Tibial nerve (tissue), 4 donors: ENCODE results near the gene OR2C1.

Experiments used
- CTCF ChIP-seq, 5 experiments: fragments of 200-600 bp in 3 of 5; fragments of 450-650 bp in 2 of 5; sonication (generic) in 3 of 5; IDR thresholded peaks; one replicate each; pipeline ENCODE4 v1.5.1; 2016 to 2019; ENCODE audit warnings: antibody characterized with exemption in 5 of 5, mild to moderate bottlenecking in 3 of 5, moderate library complexity in 2 of 5
- EP300 ChIP-seq, 2 donors: sonication (generic); formaldehyde crosslinking; IDR thresholded peaks; one replicate each; pipeline ENCODE4 v1.6.1; 2017; ENCODE audit warnings: antibody characterized with exemption in 2 of 2, mild to moderate bottlenecking in 1 of 2
- POLR2A ChIP-seq, 2 donors: fragments of 450-650 bp; IDR thresholded peaks; one replicate each; pipeline ENCODE4 v1.6.1; 2017; ENCODE audit warnings: antibody characterized with exemption in 2 of 2, mild to moderate bottlenecking in 2 of 2, moderate library complexity in 2 of 2

GRCh38 chr16:3346041-3346440, 9.6 kb upstream of the OR2C1 start:
- no peak for TF ChIP-seq CTCF (IDR thresholded peaks at IDR 0.05)
- no peak for TF ChIP-seq POLR2A (IDR thresholded peaks at IDR 0.05)
- no peak for TF ChIP-seq EP300 (IDR thresholded peaks at IDR 0.05)
